Measurements from ENCODE around the gene ADGRL3.

GRCh38 chr4:61461956-61462355 is 261.8 kb downstream of the ADGRL3 start:
- no peak for TF ChIP-seq CTCF (IDR thresholded peaks at IDR 0.05)
- no peak for TF ChIP-seq POLR2A (IDR thresholded peaks at IDR 0.05; ENCODE audit: low read depth)

Measured in esophagus muscularis mucosa (tissue), 3 donors.